GM21390 (cell line): ENCODE measurements around the gene COL18A1.
"Not testable (repeated sequence)": the region's sequence is repeated elsewhere in the genome, so short reads cannot be mapped to it uniquely, and the experiment has no call there.

Experiments used
- ATAC-seq: cut with Tn5 transposase; IDR thresholded peaks from one replicate; pipeline ENCODE4 v1.9.1; 2021; ENCODE audit not compliant: unreplicated experiment

Gene COL18A1

DNA sequence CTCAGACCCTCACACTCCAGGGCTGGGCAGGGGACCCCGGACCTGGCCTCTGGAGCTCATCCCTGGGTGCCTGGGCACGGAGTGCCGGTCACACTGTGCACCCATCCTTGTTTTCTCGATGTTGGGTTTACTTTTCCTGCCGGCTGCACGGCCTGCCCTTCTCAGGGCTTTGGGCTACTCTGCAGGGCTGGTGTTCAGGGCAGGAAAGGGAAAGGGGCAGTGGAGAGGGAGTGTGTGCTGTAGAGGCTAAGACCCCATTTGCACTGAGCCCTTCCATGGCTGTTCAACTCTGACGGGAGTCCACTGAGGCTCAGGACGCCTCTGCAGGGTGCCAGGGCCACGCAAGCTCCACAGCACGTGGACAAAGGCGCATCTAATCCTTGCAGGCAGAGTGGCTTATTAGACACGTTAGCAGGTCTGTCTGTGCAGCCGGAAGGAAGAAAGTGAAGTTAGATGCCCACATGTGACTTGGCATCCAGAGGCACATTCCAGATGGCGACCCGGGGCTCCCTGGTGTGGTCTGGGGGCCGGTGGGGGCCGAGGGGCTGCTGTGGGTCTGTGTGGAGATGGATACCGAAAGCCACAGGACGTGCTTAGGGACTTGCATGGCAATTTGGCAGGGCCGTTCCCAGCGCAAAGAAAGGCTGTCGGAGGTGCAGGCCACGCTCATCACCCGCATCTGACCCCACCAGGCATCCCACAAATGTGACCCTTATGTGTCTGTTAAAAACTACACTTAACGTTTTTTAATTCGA, 33.6 kb downstream of the COL18A1 start:
- ATAC-seq = no peak

DNA sequence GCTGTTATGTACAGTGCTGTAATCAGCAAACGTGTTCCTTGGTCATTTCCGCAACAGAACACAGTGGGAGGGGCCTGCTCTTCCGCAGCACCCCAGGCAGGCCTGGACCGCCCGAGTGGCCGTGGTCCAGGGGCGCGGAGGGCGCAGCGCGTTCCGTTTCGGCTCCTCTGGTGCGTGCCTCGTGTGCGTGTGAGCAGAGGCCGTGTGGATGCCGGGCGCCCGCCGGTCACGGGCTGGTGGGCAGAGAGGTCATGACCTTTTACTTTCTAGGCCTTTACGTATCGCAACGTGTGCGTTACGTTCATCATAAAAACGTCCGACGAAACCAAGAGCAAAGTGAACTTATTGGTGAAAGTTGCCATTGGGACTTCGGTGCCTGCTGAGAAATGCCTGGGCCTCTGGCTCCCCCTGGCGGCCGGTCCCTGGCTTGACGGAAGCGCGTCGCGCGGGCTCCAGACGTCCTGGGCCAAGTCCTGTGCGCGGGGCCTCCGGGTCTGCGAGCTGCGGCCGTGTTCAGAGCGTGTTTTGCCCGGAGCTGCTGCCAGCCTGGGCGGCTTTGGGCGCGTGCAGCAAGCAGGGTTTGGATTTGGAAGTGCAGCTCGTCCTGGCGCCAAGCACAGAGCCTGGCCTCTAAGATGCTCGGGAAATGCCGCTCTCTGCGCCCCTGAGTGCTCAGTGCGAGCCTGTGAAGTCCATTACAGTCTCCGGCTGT, 34.4 kb downstream of the COL18A1 start:
- no peak for ATAC-seq

DNA sequence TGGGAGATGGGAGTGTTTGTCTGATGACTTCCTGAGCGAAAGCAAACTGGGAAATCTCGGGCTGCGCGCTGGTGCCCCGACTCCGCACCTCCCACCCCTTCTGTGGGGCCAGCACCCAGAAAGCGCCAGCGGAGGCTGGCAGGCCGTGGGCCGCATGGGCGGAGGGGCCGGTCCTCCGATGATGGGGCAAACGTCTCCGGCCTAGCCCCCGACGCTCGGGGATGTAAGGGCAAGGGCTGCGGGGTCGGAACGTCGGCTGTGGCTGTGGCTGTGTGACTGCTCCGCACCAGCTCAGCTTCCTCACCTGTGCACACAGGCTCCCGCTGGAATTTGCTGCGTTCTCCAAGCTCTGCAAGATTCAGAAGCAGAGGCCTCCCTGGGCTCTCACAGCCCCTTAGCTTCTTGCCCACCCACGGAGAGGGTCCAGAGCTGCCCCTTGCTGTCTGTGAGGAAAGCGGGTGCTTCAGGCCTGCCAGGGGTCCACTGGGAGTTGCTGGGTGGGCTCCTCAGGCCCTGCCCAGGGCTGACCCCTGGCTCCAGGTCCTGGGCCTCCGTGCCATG, 35.0 kb downstream of the COL18A1 start:
- ATAC-seq = no peak

DNA sequence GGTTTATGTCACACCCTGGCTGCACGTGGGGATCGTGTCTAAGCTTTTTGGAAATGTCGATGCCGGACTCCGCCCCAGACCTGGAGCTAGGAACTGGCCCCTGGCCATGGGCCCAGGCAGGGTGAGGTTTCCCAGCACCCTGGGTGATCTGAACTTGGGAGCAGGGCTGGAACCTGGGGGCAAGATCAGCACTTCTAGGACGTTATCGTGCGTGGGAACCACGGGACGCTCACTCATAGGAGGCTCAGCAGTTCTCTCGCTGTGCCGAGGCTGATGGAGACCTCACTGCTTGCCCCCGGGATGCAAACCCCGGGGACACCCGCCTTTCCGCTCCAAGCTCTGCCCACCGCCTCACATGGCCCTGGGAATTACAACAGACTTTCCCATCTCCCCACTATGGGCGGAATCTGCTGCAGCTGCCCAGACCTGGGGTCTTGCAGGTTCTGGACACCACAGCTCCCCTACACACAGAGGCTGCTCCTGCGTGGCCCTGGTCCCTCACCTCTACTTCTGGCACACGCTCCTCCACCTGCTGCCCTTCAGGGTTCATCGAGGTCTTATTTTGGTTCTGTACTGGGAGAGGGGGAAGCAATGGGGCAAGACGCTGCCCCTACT, 35.9 kb downstream of the COL18A1 start:
- ATAC-seq = no peak

DNA sequence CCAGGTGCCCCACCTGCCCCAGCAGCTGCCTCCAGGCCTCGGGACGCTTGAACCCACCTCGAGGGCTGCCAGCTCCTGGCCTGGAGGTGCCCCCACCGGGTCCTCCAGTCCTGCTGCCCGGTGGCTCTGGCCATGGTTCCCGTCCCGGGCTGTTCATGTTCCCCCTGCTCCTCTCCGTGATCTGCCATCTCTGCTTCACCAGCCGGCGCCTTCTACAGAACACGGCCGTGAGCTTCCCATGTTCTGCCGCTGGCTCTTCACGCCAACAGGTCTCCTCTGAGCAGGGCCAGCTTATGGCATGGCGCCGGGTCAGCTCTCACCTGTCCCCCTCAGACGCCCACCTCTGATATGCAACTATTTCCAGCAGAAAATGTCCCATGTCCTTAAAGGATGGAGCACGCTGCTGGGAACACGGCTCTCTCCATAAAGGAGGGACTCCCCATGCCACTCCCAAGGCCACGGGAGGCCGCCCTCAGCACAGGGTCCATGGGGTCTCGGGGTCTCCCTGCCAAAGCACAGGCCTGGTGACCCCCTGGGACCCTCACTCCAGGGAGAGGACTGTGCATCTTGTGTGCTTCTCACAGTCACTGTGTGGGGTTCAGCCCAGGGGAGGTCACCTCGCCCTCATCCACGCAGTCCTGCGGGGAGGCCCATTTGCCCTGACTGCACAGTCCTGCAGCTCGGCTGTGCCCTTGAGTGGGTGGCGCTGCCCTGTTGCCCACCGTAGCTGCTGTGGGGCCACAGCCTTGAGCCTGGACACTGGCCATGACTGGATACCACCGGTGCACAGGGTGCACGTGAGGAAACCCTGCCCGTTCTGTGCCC, 36.7 kb downstream of the COL18A1 start:
- no peak for ATAC-seq

DNA sequence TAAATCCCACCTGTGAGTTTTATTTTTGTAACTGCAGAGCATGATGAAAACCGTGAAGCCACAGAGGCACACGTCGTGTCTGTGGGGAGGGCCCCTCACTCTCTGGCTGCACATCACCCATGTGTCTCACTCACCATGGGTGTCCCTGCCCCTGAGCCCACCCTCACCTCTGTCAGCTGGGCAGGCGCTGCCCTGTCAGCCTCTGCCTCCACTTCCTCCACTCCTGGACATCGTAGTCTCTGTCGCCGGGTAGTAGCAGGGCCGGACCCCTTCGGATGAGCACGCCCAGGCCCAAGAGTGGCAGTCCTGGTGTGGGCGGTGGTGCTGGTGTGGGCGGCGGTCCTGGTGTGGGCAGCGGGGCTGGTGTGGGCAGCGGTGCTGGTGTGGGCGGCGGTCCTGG, 37.3 kb downstream of the COL18A1 start:
- no peak for ATAC-seq

DNA sequence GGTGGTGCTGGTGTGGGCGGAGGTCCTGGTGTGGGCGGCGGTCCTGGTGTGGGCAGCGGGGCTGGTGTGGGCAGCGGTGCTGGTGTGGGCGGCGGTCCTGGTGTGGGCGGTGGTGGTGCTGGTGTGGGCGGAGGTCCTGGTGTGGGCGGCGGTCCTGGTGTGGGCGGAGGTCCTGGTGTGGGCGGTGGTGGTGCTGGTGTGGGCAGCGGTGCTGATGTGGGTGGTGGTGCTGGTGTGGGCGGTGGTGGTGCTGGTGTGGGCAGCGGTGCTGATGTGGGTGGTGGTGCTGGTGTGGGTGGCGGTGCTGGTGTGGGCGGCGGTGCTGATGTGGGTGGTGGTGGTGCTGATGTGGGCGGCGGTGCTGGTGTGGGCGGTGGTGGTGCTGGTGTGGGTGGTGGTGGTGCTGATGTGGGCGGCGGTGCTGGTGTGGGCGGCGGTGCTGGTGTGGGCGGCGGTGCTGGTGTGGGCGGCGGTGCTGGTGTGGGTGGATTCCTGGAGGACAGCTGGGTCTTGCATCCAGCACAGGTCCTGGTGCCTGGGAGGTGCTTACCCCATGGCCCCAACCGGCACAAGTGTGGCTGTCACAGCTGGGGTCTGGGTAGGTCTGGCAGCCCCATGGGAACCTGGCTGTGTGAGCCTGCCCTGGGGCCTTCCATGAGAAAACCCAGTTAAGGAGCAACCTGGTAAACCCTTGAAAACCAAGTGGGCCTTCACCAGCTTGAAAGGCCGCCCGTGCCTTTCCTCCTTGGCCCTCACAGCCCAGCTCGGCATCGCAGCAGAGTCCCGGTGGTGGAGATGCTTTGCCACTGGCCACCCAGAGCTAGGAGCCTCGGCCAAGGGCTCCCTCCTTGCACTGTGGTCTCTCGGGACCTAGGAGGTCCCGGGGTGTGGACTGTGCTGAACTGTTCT, 38.0 kb downstream of the COL18A1 start:
- not testable (repeated sequence) for ATAC-seq

DNA sequence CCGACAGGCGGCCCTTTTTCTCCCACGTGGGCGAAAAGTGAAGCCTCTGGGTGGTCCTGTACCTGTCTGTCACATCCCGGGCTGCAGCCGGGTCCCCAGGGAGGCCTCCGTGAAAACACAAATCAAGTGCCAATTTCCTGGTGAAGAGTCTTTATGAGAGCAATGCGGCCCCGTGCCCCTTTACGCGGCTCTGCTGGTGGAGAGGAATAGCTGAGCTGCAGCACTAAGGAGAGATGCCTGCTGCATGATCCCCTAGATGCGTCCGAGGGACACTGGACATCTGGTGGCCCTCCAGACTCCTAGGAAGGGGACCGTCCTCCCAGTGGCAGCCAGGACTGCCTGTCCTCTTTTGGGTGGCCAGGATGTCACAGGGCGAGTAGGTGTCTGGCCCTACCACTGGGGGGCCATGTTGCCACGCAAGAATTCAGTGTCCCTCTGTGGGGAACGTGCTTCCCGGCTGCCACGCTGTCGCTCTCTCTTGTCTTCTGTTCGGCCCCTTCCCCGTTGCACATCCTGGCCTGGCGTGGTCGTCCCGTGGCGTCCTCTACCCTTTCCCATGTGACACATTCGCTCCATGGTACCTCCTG, 38.7 kb downstream of the COL18A1 start:
- ATAC-seq = no peak

DNA sequence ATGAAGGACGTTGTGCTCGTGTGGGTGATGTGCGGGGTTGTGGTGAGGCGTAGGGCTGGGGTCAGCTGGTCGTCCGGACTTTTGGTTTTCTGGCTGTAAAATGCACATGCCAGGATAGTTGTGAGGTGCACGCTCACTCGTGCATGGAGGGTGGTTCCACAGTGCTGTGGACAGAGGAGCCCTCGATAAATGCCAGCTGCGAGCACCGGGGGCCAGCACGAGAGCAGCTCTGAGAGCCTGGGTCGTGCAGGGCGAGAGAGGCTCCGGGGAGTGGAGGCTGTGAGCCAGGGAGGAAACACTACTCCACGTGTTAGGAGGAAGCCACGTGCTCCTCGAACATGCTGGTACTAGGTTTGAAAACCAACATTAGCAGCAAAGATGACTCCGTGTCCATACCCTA, 39.4 kb downstream of the COL18A1 start:
- no peak for ATAC-seq

DNA sequence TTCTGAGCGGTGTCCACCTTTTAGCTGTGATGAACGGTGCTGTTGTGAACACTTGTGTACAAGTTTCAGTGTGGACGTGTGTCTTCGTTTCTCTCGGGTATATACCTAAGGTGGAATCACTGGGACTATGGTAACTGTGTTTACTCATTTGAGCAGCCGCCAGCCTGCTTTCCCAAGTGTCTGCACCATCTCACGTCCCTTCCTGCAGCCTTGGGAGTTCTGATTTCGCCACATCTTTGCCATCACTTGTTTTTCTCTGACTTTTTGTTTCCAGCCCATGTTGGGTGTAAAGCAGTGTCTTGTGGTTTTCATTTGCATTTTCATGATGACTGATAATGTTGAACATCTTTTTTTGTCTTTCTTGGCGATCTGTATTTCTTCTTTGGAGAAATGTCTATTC, 40.4 kb downstream of the COL18A1 start:
- no peak for ATAC-seq

DNA sequence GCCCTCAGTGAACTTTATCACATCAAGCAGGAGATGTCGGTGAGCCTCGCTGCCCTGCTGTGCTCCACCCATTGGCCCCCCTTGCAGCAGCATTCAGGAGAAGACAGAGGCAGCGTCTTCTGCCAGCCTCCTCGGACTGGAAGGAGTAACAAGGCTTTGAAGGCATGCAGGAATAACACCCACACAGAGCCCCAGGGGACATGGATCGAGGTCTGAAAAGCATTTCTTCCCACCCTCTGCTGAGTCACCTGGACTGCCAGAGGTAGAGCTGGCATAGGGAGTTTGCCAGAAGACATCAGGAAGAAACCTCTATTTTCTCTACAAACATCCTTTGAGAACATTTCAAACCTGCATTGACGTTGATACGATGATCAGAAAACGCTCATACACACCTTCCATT, 42.9 kb downstream of the COL18A1 start:
- no peak for ATAC-seq

DNA sequence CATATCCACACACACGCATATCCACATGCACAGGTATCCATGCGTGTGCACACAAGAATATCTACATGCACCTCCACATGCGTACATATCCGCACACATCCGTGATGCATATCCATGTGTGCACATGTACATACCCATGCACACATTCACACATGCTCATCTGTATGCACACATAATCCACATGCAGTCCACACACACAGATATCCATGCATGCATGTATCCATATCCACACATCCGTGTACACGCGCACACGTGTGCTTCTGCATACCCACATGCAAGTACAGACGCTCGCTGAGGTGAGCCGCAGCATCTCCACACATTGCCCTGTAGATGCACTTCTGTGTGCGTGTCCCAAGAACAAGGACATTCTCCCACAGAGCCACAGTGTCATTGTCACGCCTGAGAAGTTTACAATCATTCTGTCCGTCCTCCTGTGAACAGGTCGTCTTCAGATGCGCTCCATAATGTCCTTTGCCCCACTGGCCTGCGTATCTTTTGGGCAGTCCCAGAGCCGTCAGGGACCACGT, 43.4 kb downstream of the COL18A1 start:
- no peak for ATAC-seq

DNA sequence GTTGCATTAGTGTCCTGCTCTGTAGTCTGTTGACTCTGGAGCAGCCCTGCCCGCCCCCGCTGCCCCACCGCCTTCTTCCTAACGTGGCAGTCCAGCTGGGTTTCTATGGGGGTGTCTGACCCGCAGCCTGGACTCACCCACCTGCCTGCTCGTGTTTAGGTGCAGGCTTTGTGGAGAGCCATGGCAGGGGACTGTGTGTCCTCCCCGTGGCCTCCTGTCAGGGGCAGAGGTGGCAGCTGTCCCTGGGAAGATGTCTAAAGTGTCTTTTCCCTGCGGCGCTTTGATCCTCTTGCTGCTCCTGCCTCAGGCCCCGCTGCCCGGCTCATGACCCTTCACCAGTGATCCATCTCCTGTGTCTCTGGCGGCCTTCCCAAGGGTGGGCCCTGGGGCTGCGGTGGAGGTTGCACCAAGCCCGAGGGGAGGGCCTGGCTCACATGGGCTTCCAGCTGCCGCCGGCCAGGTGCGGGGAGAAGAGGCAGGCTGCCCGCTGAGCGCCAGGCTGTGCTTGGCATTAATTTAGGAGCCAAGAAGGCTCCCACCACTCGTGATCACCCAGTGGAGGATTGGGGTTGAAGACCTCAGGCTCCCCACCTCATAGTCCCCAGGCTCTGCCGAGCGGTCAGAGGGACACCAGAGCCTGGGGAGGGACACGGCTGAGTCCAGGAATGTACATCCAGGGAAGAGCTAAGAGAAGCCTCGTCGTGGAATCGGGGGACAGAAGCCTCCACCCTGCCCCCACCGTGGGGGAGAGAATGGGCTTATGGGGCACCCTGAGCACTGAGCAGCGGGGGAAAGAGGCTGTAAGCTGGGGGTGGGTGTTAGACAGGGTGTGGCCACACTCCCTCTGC, 44.1 kb downstream of the COL18A1 start:
- ATAC-seq = no peak

DNA sequence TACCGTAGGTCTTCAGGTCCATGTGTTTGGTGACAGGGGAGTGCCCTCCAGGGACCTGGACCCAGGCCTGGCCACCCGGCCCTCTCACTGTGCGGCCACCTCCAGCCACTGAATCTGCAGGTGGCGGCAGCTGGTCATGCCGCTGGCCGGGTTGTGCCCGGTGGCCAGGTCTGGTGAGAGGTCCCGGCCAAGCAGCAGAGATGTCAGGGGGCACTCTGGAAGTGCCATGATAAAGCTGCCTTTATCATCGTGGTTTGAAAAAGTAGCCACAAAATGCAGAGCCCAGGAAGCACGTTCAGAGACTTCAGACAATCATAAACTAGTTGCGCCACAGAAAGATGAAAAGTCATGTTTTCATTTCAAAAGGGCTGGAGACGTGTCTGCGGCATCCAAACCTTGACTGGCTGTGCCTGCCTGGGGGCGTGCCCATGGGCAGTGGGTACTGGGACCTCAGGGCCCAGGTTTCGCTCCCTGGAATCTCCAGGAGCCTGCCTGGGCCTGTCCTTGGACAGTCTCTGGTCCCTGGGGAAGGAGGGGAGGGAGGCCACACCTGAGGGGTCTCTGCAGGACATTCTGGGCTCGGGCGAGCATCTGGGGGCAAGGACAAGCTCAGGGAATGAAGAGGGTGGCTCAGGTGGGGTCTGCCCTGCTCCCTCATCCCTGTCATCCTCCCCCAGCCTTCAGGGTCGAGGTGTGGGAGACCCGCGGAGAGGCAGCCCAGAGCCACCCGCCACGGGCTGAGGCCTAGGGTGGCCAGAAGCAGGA, 44.9 kb downstream of the COL18A1 start:
- ATAC-seq = no peak

DNA sequence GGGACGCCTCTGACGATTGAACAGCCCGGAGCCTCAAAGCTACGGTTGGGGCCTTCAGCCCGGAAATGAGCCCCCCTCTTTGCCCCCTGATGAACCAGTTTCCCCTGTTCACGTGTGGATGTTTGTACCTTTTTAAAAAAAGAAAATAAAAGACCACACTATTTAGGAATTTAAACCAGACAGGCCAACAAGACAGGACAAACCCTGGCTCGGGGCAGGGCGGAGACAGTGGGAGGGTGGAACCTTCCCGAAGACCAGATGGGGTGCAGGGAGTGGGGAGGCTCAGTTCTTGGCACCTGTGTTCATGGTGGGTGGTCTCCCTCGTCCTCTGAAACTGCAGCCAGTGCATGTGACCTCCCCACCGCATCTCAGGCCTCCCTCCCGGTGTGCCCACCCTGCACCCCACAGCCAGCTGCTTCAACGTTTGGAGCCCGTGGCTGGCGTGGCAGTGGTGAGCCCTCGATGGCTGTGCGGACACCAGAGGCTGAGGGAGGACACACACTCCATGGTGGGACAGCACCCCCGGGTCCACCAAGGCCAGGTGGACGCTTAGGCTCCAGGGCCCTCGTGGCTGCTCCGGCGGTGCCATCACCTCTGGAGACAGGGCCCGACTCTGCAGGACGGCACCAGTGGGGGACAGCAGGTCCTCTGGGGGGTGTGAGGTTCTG, 45.6 kb downstream of the COL18A1 start:
- no peak for ATAC-seq

DNA sequence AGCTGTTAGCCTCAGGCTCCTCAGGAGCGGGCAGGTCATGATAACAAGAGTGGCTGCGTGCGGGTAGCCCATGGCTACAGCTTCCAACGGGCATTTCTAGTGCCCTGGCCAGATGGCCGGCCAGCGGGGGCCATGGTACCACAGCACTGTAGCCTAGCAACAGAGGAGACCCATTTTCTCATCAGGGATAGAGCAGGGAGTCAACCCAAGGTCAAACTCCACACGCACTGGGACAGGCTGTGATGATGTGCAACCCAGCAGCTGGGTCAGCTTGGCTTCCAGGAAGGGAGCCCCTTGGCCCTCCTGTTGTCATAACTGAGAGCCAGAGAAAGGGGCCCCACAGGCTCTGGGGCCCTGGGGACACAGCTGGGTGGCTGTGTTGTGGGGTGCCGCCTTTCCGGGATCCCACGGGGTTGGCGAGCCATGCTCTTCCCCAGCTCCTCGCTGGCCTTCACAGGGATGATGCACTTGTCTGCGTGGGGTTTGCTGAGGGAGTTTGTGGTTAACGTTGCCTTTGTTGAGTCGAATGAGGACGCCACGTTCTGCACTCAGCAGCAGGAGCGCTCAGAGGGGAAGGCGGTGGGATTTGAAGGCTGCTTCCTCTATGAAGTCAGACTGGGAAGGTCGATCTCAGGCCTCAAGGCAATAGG, 46.3 kb downstream of the COL18A1 start:
- ATAC-seq = no peak

DNA sequence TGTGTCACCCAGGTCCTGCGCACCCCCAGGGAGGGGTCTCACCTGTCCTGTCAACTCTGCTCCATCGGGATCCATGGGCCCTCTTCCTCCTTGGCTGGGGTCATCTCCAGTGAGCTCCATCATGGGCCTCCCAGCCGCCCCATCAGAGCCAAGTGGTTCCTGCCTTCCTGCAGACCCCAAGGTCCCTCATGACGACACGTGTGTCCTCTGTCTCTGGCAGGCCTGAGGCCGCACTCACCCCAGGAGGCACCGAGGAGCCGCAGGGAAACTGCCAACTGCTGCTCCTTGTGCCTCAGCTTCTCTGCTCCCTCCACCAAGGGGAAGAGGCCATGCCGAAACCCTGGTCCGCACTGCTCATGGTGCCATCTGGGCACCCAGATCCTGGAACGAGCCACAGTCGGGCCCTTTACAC, 46.8 kb downstream of the COL18A1 start:
- ATAC-seq = no peak
